ENCODE results near the gene BHMT. TPM values are rescaled to one million over a fixed set of nuclear protein-coding genes. Genes with fewer than 3 reads are reported as not detected.

Gene BHMT
- total and polyA plus RNA-seq, 4 donors, result 27.7 to 197 (median 116) TPM

GRCh38 chr5:79074641-79075040 is 37.0 kb upstream of the BHMT start:
- Histone ChIP-seq H3K4me3 (ENCODE audit: low read depth in 1 of 3, low read length in 3 of 3) (no peak overlapping the region), H3K4me1 (ENCODE audit: control insufficient read depth in 4 of 4, insufficient read depth in 4 of 4, low read length in 3 of 4) (peaks cover 10 to 79% (median 49%) of the 10 kb centered on the region in 4 donors), H3K9me3 (ENCODE audit: control insufficient read depth in 4 of 4, low read length in 3 of 4) (no peaks in the 10 kb centered on the region), H3K36me3 (ENCODE audit: control insufficient read depth in 4 of 4, insufficient read depth in 3 of 4, low read depth in 1 of 4, low read length in 3 of 4) (peaks cover 0 to 9% (median 0%) of the 10 kb centered on the region in 4 donors), H3K9ac (ENCODE audit: low read depth in 1 of 2, low read length in 2 of 2) (peak overlapping the region in 1 of 2 donors; percentile 46), H3K27me3 (ENCODE audit: control insufficient read depth in 4 of 4, insufficient read depth in 4 of 4, low read length in 3 of 4) (no peaks in the 10 kb centered on the region), H3K27ac (ENCODE audit: low read depth in 1 of 2, low read length in 2 of 2) (peak overlapping the region; percentile 78 to 91)
- no peak for TF ChIP-seq NR2F2 (IDR thresholded peaks at IDR 0.05)
- no peak for TF ChIP-seq HNF4G (IDR thresholded peaks at IDR 0.05)
- no peak for TF ChIP-seq RXRA (IDR thresholded peaks at IDR 0.05)
- peak in 1 of 2 donors; percentile 66 for TF ChIP-seq JUND (IDR thresholded peaks at IDR 0.05)
- TF ChIP-seq HNF4A (conservative IDR thresholded peaks at IDR 0.05), result no peak
- TF ChIP-seq MAX (IDR thresholded peaks at IDR 0.05), result peak; percentile 36
- no peak for TF ChIP-seq FOXA1 (IDR thresholded peaks at IDR 0.05)
- no peak for TF ChIP-seq GABPA (IDR thresholded peaks at IDR 0.05 in 1 of 2, conservative IDR thresholded peaks at IDR 0.05 in 1 of 2)
- TF ChIP-seq TAF1 (conservative IDR thresholded peaks at IDR 0.05), result no peak
- DNase-seq (ENCODE audit: low spot score), result no peak
- 59% methylated on average over 6 of the region's 6 CpGs for WGBS

GRCh38 chr5:79075646-79076426 is 35.8 kb upstream of the BHMT start:
- Histone ChIP-seq H3K9ac (ENCODE audit: low read depth in 1 of 2, low read length in 2 of 2) (peak overlapping the region; percentile 64 to 66), H3K4me3 (ENCODE audit: low read depth in 1 of 3, low read length in 3 of 3) (no peak overlapping the region), H3K36me3 (ENCODE audit: control insufficient read depth in 4 of 4, insufficient read depth in 3 of 4, low read depth in 1 of 4, low read length in 3 of 4) (peaks cover 0 to 11% (median 0%) of the 10 kb centered on the region in 4 donors), H3K27ac (ENCODE audit: low read depth in 1 of 2, low read length in 2 of 2) (peak overlapping the region; percentile 78 to 91), H3K4me1 (ENCODE audit: control insufficient read depth in 4 of 4, insufficient read depth in 4 of 4, low read length in 3 of 4) (peaks cover 10 to 91% (median 61%) of the 10 kb centered on the region in 4 donors), H3K9me3 (ENCODE audit: control insufficient read depth in 4 of 4, low read length in 3 of 4) (no peaks in the 10 kb centered on the region), H3K27me3 (ENCODE audit: control insufficient read depth in 4 of 4, insufficient read depth in 4 of 4, low read length in 3 of 4) (no peaks in the 10 kb centered on the region)
- no peak for DNase-seq (ENCODE audit: low spot score)
- WGBS, result 43% methylated on average over 11 of the region's 11 CpGs
- TF ChIP-seq RAD21 (IDR thresholded peaks at IDR 0.05) (peak in 1 of 2 donors; percentile 43), GABPA (IDR thresholded peaks at IDR 0.05 in 1 of 2, conservative IDR thresholded peaks at IDR 0.05 in 1 of 2) (no peak), RXRA (IDR thresholded peaks at IDR 0.05) (peak; percentile 9 to 34), EGR1 (IDR thresholded peaks at IDR 0.05; ENCODE audit: low read depth in 2 of 2) (no peak), TAF1 (conservative IDR thresholded peaks at IDR 0.05) (no peak)

GRCh38 chr5:79076819-79077218 is 34.8 kb upstream of the BHMT start:
- no peaks in the 10 kb centered on the region for H3K9me3 ChIP-seq (ENCODE audit: control insufficient read depth in 4 of 4, low read length in 3 of 4)
- no peaks in the 10 kb centered on the region for H3K27me3 ChIP-seq (ENCODE audit: control insufficient read depth in 4 of 4, insufficient read depth in 4 of 4, low read length in 3 of 4)
- no peak for TF ChIP-seq ATF3 (IDR thresholded peaks at IDR 0.05)
- no peak for TF ChIP-seq FOXA2 (IDR thresholded peaks at IDR 0.05)
- TF ChIP-seq NR2F2 (IDR thresholded peaks at IDR 0.05), result no peak
- no peak for TF ChIP-seq HNF4A (conservative IDR thresholded peaks at IDR 0.05)
- no peak for TF ChIP-seq GABPA (IDR thresholded peaks at IDR 0.05 in 1 of 2, conservative IDR thresholded peaks at IDR 0.05 in 1 of 2)
- no peak for TF ChIP-seq HNF4G (IDR thresholded peaks at IDR 0.05)
- TF ChIP-seq JUND (IDR thresholded peaks at IDR 0.05), result no peak
- no peak for TF ChIP-seq YY1 (IDR thresholded peaks at IDR 0.05)
- no peak for TF ChIP-seq RXRA (IDR thresholded peaks at IDR 0.05)
- TF ChIP-seq CTCF (IDR thresholded peaks at IDR 0.05; ENCODE audit: low read depth, low read length, missing input control), result no peak
- no peak for TF ChIP-seq TAF1 (conservative IDR thresholded peaks at IDR 0.05)
- TF ChIP-seq SP1 (IDR thresholded peaks at IDR 0.05), result no peak
- TF ChIP-seq ZBTB33 (IDR thresholded peaks at IDR 0.05), result no peak
- peak overlapping the region; percentile 78 to 91 for H3K27ac ChIP-seq (ENCODE audit: low read depth in 1 of 2, low read length in 2 of 2)
- peaks cover 0 to 15% (median 0%) of the 10 kb centered on the region in 4 donors for H3K36me3 ChIP-seq (ENCODE audit: control insufficient read depth in 4 of 4, insufficient read depth in 3 of 4, low read depth in 1 of 4, low read length in 3 of 4)
- H3K9ac ChIP-seq (ENCODE audit: low read depth in 1 of 2, low read length in 2 of 2), result peak overlapping the region; percentile 53 to 64
- H3K4me3 ChIP-seq (ENCODE audit: low read depth in 1 of 3, low read length in 3 of 3), result no peak overlapping the region
- H3K4me1 ChIP-seq (ENCODE audit: control insufficient read depth in 4 of 4, insufficient read depth in 4 of 4, low read length in 3 of 4), result peaks cover 18 to 90% (median 66%) of the 10 kb centered on the region in 4 donors
- WGBS, result 56% methylated on average over 4 of the region's 4 CpGs
- no peak for DNase-seq (ENCODE audit: low spot score)
